ENCODE data around the gene MAD2L1BP. TPM values are rescaled to one million over a fixed set of nuclear protein-coding genes. Genes with fewer than 3 reads are reported as not detected.

The MAD2L1BP gene
- total and polyA plus RNA-seq, 7 donors = 17.0 to 43.1 (median 30.5) TPM

DNA sequence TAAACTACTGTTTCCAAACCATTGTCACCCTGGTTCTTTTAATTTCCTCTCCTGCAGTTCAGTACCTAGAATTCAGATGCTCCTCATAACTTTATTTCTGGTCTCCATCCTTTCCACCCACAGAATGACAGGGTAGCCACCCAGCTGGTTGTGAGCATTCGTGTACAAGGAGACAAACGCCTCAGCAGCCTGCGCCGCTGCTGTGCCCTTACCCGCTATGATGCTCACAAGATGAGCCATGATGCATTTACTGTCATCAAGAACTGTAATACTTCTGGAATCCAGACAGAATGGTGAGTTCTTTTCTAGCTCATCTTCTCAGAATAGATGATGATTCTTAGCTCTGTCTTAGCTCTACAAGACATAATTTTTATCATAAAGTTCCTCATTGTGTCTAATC is 25.2 kb upstream of the MAD2L1BP start:
- no peak for ATAC-seq
- Histone ChIP-seq H3K36me3 (ENCODE audit: insufficient read depth in 1 of 2, low read depth in 1 of 2) (peaks cover 0 to 71% of the 10 kb centered on the region in 2 donors), H3K27me3 (ENCODE audit: insufficient read depth in 3 of 3, low read length in 2 of 3) (no peaks in the 10 kb centered on the region), H3K4me1 (no peaks in the 10 kb centered on the region), H3K9me3 (no peaks in the 10 kb centered on the region), H3K4me3 (no peak overlapping the region), H3K27ac (no peak overlapping the region)
- intact Hi-C loops (cut with DNase I) = no loop called here
- no peak for DNase-seq
- TF ChIP-seq, protein P1, sequence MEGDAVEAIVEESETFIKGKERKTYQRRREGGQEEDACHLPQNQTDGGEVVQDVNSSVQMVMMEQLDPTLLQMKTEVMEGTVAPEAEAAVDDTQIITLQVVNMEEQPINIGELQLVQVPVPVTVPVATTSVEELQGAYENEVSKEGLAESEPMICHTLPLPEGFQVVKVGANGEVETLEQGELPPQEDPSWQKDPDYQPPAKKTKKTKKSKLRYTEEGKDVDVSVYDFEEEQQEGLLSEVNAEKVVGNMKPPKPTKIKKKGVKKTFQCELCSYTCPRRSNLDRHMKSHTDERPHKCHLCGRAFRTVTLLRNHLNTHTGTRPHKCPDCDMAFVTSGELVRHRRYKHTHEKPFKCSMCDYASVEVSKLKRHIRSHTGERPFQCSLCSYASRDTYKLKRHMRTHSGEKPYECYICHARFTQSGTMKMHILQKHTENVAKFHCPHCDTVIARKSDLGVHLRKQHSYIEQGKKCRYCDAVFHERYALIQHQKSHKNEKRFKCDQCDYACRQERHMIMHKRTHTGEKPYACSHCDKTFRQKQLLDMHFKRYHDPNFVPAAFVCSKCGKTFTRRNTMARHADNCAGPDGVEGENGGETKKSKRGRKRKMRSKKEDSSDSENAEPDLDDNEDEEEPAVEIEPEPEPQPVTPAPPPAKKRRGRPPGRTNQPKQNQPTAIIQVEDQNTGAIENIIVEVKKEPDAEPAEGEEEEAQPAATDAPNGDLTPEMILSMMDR (IDR thresholded peaks at IDR 0.05) = no peak
- 92 to 98% (median 94%) methylated on average over 5 of the region's 5 CpGs for WGBS, 3 donors

DNA sequence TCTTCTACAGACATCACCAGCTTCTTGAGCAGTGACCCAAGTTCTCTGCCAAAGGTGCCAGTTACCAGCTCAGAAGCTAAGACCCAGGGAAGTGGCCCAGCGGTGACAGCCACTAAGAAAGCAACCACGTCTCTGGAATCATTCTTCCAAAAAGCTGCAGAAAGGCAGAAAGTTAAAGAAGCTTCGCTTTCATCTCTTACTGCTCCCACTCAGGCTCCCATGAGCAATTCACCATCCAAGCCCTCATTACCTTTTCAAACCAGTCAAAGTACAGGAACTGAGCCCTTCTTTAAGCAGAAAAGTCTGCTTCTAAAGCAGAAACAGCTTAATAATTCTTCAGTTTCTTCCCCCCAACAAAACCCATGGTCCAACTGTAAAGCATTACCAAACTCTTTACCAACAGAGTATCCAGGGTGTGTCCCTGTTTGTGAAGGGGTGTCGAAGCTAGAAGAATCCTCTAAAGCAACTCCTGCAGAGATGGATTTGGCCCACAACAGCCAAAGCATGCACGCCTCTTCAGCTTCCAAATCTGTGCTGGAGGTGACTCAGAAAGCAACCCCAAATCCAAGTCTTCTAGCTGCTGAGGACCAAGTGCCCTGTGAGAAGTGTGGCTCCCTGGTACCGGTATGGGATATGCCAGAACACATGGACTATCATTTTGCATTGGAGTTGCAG is 21.8 kb upstream of the MAD2L1BP start:
- H3K4me3 ChIP-seq = no peak overlapping the region
- intact Hi-C loops (cut with DNase I) = no loop called here
- DNase-seq (no peak), ATAC-seq (no peak)
- TF ChIP-seq, protein P1 (IDR thresholded peaks at IDR 0.05) = no peak
- H3K27me3 ChIP-seq (ENCODE audit: insufficient read depth in 3 of 3, low read length in 2 of 3) = no peaks in the 10 kb centered on the region
- H3K27ac ChIP-seq = no peak overlapping the region
- H3K4me1 ChIP-seq = no peaks in the 10 kb centered on the region
- peaks cover 0 to 62% of the 10 kb centered on the region in 2 donors for H3K36me3 ChIP-seq (ENCODE audit: insufficient read depth in 1 of 2, low read depth in 1 of 2)
- 93 to 94% (median 94%) methylated on average over 6 of the region's 6 CpGs for WGBS, 3 donors
- H3K9me3 ChIP-seq = no peaks in the 10 kb centered on the region

DNA sequence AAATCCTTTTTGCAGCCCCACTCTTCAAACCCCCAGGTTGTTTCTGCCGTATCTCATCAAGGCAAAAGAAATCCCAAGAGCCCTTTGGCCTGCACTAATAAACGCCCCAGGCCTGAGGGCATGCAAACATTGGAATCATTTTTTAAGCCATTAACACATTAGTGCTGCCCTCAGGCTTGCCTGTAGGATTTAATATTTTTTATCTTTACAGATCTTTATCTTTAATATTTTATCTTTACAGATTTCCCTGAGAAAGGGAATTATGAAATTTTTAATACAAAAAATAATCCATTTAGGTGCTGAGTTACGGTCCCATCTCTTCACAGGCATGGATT is 21.3 kb upstream of the MAD2L1BP start:
- intact Hi-C loops (cut with DNase I) = no loop called here
- WGBS, 3 donors = 80 to 85% (median 80%) methylated on average over 3 of the region's 3 CpGs
- ATAC-seq (no peak), DNase-seq (no peak)
- TF ChIP-seq, protein P1 (IDR thresholded peaks at IDR 0.05) = no peak
- H3K27ac ChIP-seq = peak overlapping the region; percentile 11
- H3K27me3 ChIP-seq (ENCODE audit: insufficient read depth in 3 of 3, low read length in 2 of 3) = no peaks in the 10 kb centered on the region
- no peaks in the 10 kb centered on the region for H3K9me3 ChIP-seq
- no peak overlapping the region for H3K4me3 ChIP-seq
- peaks cover 0 to 66% of the 10 kb centered on the region in 2 donors for H3K36me3 ChIP-seq (ENCODE audit: insufficient read depth in 1 of 2, low read depth in 1 of 2)
- no peaks in the 10 kb centered on the region for H3K4me1 ChIP-seq

DNA sequence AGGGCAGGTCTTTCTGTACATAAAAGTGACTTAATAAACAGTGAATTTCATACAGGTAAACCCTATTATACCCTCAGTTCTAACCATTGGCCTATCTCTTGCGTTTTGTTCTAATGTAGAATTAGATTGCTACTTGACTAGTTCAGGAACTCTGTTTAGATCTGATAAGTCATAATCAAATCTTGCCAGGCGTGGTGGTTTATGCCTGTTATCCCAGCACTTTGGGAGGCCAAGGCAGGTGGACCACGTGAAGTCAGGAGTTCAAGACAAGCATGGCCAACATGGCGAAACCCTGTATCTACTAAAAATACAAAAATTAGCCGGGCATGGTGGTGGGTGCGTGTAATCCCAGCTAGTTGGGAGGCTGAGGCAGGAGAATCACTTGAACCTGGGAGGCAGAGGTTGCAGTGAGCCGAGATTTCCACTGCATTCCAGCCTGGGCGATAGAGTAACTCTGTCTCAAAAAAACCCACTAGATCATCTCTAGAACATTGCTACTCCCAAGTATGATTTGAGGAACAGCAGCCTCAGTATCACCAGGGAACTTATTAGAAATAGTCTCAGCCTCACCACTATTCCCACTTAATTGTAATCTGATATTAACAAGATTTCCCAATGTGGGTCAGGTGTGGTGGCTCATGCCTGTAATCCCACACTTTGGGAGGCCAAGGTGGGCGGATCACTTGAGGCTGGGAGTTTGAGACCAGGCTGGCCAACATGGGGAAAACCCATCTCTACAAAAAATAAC is 18.7 kb upstream of the MAD2L1BP start:
- peaks cover 18 to 68% of the 10 kb centered on the region in 2 donors for H3K36me3 ChIP-seq (ENCODE audit: insufficient read depth in 1 of 2, low read depth in 1 of 2)
- no peak overlapping the region for H3K4me3 ChIP-seq
- H3K27me3 ChIP-seq (ENCODE audit: insufficient read depth in 3 of 3, low read length in 2 of 3) = no peaks in the 10 kb centered on the region
- ATAC-seq (peak; percentile 27 to 42 (median 34)), DNase-seq (no peak)
- TF ChIP-seq, protein P1 (IDR thresholded peaks at IDR 0.05) = no peak
- no peak overlapping the region for H3K27ac ChIP-seq
- no peaks in the 10 kb centered on the region for H3K9me3 ChIP-seq
- H3K4me1 ChIP-seq = no peaks in the 10 kb centered on the region
- WGBS, 3 donors = 93 to 96% (median 95%) methylated on average over 9 of the region's 9 CpGs
- intact Hi-C loops (cut with DNase I) = no loop called here
